Neural cell (in vitro differentiated cells): ENCODE data around the gene CA9.
"Not testable (repeated sequence)": the region's sequence is repeated elsewhere in the genome, so short reads cannot be mapped to it uniquely, and the experiment has no call there.

Source experiments
- CTCF ChIP-seq: fragments of 450-650 bp; IDR thresholded peaks from 2 replicates; pipeline ENCODE4 v1.5.1; 2014; ENCODE audit warnings: antibody characterized with exemption, mild to moderate bottlenecking, moderate library complexity; ENCODE audit not compliant: poor library complexity, severe bottlenecking
- MXI1 ChIP-seq: fragments of 450-650 bp; conservative IDR thresholded peaks from 2 replicates; pipeline ENCODE4 v1.6.1; 2014; ENCODE audit warnings: antibody characterized with exemption, mild to moderate bottlenecking; ENCODE audit not compliant: poor library complexity, severe bottlenecking
- REST ChIP-seq: IDR thresholded peaks from 2 replicates; pipeline ENCODE4 v1.6.1; 2012; ENCODE audit warnings: borderline replicate concordance
- SMC3 ChIP-seq: fragments of 450-650 bp; conservative IDR thresholded peaks from 2 replicates; pipeline ENCODE4 v1.6.1; 2014; ENCODE audit warnings: antibody characterized with exemption, mild to moderate bottlenecking, moderate library complexity; ENCODE audit not compliant: poor library complexity

GRCh38 chr9:35640431-35640830 is 33.3 kb upstream of the CA9 start:
- not testable (repeated sequence) for TF ChIP-seq REST, CTCF, MXI1, SMC3
